ENCODE results near the gene ZNF10. TPM values are rescaled to one million over a fixed set of nuclear protein-coding genes. Genes with fewer than 3 reads are reported as not detected.
A peak's percentile ranks its signal among the peaks of the same experiment; 100 is the strongest.

Gene ZNF10
- total RNA-seq, 2 experiments from 2014 or later, result 8.1 to 8.5 TPM

DNA sequence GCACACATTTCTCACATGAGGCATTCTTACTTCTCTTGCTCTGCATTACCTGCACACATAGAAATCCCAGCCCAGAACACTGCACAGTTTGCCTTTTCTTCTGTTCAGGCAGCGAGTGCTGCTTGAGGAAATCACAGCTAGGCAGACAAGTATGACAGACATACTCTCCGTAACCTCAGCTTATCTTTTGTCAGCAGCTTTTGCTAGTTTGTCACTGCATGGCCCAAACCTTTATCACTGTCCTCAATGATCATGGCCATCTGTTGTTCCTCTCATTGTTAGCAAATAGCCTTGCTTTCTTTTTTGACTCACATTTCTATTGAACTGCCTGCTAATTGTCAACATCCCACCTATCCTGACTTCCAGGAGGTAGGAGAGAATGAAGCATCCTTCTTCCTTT is 5.3 kb downstream of the ZNF10 start:
- Mint-ChIP-seq H3K27me3 (ENCODE audit: low read depth) (no peaks in the 10 kb centered on the region), H3K9me3 (ENCODE audit: insufficient read depth) (peaks cover 58% of the 10 kb centered on the region), H3K27ac (no peak overlapping the region), H3K36me3 (ENCODE audit: low read depth) (peaks cover 81% of the 10 kb centered on the region), H3K4me3 (no peak overlapping the region), H3K4me1 (ENCODE audit: low read depth) (peaks cover 9% of the 10 kb centered on the region)
- ATAC-seq, result no peak
- no peak for DNase-seq
- POLR2A ChIA-PET, result no interaction called here
- CTCF ChIA-PET, result no interaction called here

DNA sequence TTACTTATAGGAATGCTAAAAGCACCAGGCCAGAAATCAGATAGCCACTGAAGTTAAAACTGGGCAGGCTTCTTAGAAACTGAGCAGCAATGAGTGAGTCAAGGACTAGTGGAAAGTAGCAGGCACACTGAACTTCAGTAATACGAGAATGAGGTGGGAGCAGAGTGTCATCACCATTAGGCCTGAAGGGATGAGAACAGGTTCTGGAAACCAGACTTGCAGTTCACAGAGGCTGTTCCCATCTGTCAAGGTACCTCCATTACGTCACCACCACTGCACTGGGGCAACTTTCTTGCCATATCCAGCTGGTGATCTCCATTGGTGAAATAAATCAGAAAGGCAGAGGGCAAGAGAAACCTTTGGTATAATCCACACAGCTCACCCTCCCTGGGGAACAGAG is 15.6 kb downstream of the ZNF10 start:
- CTCF ChIA-PET, result no interaction called here

DNA sequence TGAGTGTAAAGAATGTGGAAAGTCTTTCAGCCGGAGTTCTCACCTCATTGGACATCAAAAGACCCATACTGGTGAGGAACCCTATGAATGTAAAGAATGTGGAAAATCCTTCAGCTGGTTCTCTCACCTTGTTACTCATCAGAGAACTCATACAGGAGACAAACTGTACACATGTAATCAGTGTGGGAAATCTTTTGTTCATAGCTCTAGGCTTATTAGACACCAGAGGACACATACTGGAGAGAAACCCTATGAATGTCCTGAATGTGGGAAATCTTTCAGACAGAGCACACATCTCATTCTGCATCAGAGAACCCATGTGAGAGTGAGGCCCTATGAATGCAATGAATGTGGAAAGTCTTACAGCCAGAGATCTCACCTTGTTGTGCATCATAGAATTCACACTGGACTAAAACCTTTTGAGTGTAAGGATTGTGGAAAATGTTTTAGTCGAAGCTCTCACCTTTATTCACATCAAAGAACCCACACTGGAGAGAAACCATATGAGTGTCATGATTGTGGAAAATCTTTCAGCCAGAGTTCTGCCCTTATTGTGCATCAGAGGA is 25.8 kb downstream of the ZNF10 start:
- Mint-ChIP-seq H3K27me3 (ENCODE audit: low read depth) (no peaks in the 10 kb centered on the region), H3K9me3 (ENCODE audit: insufficient read depth) (peaks cover 58% of the 10 kb centered on the region), H3K27ac (no peak overlapping the region), H3K36me3 (ENCODE audit: low read depth) (peaks cover 59% of the 10 kb centered on the region), H3K4me1 (ENCODE audit: low read depth) (no peaks in the 10 kb centered on the region), H3K4me3 (no peak overlapping the region)
- POLR2A ChIA-PET, result no interaction called here
- ATAC-seq (no peak), DNase-seq (no peak)
- CTCF ChIA-PET, result no interaction called here

More for the DNA sequence above, 15.6 kb downstream of the ZNF10 start:
- no peak for ATAC-seq
- POLR2A ChIA-PET, result no interaction called here
- DNase-seq, result no peak
- Mint-ChIP-seq H3K27me3 (ENCODE audit: low read depth) (no peaks in the 10 kb centered on the region), H3K9me3 (ENCODE audit: insufficient read depth) (peaks cover 36% of the 10 kb centered on the region), H3K4me3 (no peak overlapping the region), H3K27ac (no peak overlapping the region), H3K4me1 (ENCODE audit: low read depth) (no peaks in the 10 kb centered on the region), H3K36me3 (ENCODE audit: low read depth) (peaks cover 68% of the 10 kb centered on the region)

DNA sequence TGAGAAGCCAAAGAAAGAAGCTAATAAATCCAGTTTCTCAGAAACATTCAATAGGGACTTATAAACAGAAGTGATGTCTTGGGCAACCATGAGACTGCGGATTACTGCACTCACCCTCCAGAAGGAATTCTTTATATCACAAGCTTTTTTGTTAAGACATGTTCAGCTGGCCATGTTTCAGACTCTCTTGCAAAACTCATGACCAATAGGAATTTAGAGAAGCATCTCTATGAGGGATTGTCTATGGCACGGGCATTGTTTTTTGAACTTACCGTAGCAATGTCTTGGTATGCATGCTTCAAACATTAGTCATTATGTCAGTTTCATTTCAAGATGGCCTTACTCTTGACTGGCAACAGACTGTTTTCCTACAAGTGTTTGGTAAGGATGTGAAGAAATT is 35.3 kb downstream of the ZNF10 start:
- CTCF ChIA-PET, result no interaction called here
- DNase-seq (no peak), ATAC-seq (no peak)
- Mint-ChIP-seq H3K27me3 (ENCODE audit: low read depth) (no peaks in the 10 kb centered on the region), H3K36me3 (ENCODE audit: low read depth) (no peaks in the 10 kb centered on the region), H3K4me1 (ENCODE audit: low read depth) (no peaks in the 10 kb centered on the region), H3K4me3 (no peak overlapping the region), H3K27ac (no peak overlapping the region), H3K9me3 (ENCODE audit: insufficient read depth) (peaks cover 34% of the 10 kb centered on the region)
- POLR2A ChIA-PET, result no interaction called here

DNA sequence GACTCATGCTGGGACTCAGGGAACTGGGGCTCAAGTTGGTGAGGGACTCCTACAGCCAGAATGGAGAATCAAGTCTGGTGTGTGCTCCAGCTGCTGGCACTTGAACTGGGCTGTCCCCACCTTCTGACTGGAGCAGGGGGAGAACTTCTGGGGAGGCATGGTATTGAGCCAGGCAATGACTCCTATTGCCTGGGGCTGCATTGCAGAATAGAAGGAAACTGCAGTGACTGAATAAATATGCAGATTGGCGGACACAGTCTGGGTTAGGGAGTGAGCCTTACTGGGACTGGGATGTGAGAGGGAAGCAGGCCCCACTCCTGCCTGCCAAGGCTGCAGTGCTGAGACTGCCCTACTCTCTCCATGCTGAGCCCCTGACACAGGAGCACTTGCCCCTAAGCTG is 42.1 kb downstream of the ZNF10 start:
- DNase-seq (no peak), ATAC-seq (no peak)
- Mint-ChIP-seq H3K27me3 (ENCODE audit: low read depth) (no peaks in the 10 kb centered on the region), H3K4me1 (ENCODE audit: low read depth) (no peaks in the 10 kb centered on the region), H3K27ac (no peak overlapping the region), H3K36me3 (ENCODE audit: low read depth) (peaks cover 2% of the 10 kb centered on the region), H3K9me3 (ENCODE audit: insufficient read depth) (peaks cover 50% of the 10 kb centered on the region), H3K4me3 (no peak overlapping the region)
- POLR2A ChIA-PET, result no interaction called here
- CTCF ChIA-PET, result no interaction called here

DNA sequence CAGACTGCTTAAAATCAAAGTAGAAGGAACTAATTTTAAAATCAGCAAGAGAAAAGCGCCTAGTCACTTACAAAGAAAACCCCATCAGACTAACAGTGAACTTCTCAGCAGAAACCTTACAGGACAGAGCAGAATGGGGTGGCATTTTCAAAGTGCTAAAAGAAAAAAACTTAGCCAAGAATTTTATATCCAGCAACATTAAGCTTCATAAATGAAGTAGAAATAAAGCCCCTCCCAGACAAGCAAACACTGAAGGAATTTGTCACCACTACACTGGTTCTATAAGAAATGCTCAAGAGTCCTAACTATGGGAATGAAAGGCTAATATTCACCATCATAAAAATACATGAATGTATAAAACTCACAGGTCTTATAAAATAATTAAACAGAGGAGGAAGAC is 44.5 kb downstream of the ZNF10 start:
- no peak for ATAC-seq
- Mint-ChIP-seq H3K9me3 (ENCODE audit: insufficient read depth) (peaks cover 51% of the 10 kb centered on the region), H3K36me3 (ENCODE audit: low read depth) (peaks cover 10% of the 10 kb centered on the region), H3K4me3 (no peak overlapping the region), H3K27me3 (ENCODE audit: low read depth) (no peaks in the 10 kb centered on the region), H3K4me1 (ENCODE audit: low read depth) (no peaks in the 10 kb centered on the region), H3K27ac (no peak overlapping the region)
- CTCF ChIA-PET, result no interaction called here
- POLR2A ChIA-PET, result no interaction called here
- no peak for DNase-seq

DNA sequence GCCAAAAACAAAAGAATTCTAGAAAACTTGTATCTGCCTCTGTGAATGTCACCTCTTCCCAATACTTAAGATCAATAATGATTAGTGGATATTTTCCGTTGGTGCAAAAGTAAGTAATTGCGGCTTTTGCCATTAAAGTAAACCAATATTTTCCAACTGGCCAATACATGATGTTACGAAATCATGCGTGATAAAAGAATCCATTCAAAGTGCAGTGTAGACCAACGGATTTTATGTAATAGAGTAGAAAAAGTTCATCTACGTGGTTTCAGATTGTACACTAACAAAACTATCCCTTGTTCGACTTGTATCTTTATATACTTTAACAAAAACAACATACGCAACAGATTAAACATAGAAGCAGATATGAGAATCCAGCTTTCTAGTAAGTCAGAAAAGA is 50.2 kb downstream of the ZNF10 start:
- ATAC-seq, result no peak
- CTCF ChIA-PET, result interaction anchor here (0.7 to 1.7 kb wide), 7 partner anchors 23 to 194 kb away, joined by 3 to 6 read pairs (median 4); no protein-coding TSS in a partner anchor
- no peak overlapping the region for H3K27ac Mint-ChIP-seq
- DNase-seq, result no peak
- peak overlapping the region; percentile 20 for H3K4me3 Mint-ChIP-seq
- peaks cover 32% of the 10 kb centered on the region for H3K9me3 Mint-ChIP-seq (ENCODE audit: insufficient read depth)
- POLR2A ChIA-PET, result interaction anchor here (0.7 to 1.4 kb wide), 4 partner anchors 50 to 225 kb away, joined by 3 to 6 read pairs (median 5); partner anchors contain the start of genes ZNF10, ZNF26, ZNF605 and ZNF891
- peaks cover 15% of the 10 kb centered on the region for H3K4me1 Mint-ChIP-seq (ENCODE audit: low read depth)
- H3K36me3 Mint-ChIP-seq (ENCODE audit: low read depth), result peaks cover 59% of the 10 kb centered on the region
- no peaks in the 10 kb centered on the region for H3K27me3 Mint-ChIP-seq (ENCODE audit: low read depth)

DNA sequence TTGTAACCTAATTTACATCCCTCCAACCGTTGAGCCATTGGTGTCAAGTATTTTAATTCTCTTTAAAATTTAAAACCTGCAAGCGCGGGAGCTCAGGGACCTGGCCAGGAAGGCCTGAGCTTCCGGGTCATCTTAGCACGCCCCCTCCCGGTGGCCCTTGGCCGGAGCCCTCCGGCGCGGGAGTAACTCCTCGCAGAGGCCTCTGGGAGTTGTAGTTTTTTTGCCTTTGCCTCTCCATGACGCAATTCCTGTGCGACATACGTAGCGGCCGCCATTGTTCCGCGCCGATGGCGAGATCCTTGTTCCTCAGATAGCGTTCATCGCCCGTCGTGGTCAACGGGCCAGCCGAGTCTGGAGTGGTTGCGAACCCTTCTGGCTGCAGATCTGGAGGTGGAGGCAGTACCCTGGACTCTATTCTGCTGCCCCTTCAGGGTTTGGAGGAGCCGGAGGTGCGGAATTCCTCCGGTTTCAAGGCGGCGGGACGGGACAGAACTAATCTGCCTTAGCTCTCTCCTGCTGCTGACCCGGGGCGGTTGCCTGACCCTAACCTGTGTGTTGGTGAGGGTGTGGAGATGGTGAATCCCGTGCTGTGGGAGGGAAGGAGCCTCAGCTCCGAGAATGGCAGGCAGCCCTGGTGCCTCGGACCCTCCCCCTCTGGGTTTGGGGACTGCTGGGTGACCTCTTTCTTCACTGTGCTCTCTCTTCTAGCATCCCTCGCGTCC is 51.0 kb downstream of the ZNF10 start, which contains the start of gene ZNF268:
ZNF268 (plus strand) TSS at position 258 of the 722 bp plus-strand sequence. CDS start 503 bp downstream, outside the sequence.
- POLR2A ChIA-PET, result interaction anchor here (0.7 to 2.0 kb wide), 6 partner anchors 9 to 225 kb away, joined by 3 to 6 read pairs (median 4); partner anchors contain the start of genes ZNF10, ZNF26, ZNF605 and ZNF891
- Mint-ChIP-seq H3K27me3 (ENCODE audit: low read depth) (no peaks in the 10 kb centered on the region), H3K4me3 (peak within 1 kb of the TSS; percentile 92), H3K27ac (peak within 1 kb of the TSS; percentile 93), H3K4me1 (ENCODE audit: low read depth) (peaks cover 15% of the 10 kb centered on the region), H3K36me3 (ENCODE audit: low read depth) (peaks cover 66% of the 10 kb centered on the region), H3K9me3 (ENCODE audit: insufficient read depth) (peaks cover 25% of the 10 kb centered on the region)
- DNase-seq, result peak; percentile 95
- peak; percentile 92 for ATAC-seq
- CTCF ChIA-PET, result interaction anchor here (0.7 to 1.7 kb wide), 7 partner anchors 24 to 194 kb away, joined by 3 to 6 read pairs (median 4); no protein-coding TSS in a partner anchor

DNA sequence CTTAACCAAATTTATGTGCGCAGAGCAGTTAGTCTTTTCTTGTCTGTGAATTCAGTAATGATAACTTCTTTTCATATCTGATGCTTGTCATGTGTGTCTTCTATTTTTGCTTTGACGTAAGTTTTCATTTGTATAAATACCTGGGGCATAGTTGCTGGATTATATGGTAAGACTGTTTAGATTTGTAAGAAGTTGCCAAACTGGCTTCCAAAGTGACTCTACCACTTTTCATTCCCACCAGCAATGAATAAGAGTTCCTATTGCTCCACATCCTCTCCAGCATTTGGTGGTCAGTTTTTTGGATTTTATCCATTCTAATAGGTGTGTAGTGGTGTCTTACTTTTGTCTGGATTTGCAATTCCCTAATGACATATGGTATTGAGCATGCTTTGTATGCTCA is 59.7 kb downstream of the ZNF10 start:
- H3K4me1 Mint-ChIP-seq (ENCODE audit: low read depth), result no peaks in the 10 kb centered on the region
- no peak overlapping the region for H3K4me3 Mint-ChIP-seq
- H3K9me3 Mint-ChIP-seq (ENCODE audit: insufficient read depth), result peaks cover 65% of the 10 kb centered on the region
- peaks cover 99% of the 10 kb centered on the region for H3K36me3 Mint-ChIP-seq (ENCODE audit: low read depth)
- CTCF ChIA-PET, result interaction anchor here (1.0 kb wide), 1 partner anchor 286 kb away, joined by 3 read pairs; no protein-coding TSS in a partner anchor
- DNase-seq, result no peak
- H3K27ac Mint-ChIP-seq, result no peak overlapping the region
- no peak for ATAC-seq
- H3K27me3 Mint-ChIP-seq (ENCODE audit: low read depth), result no peaks in the 10 kb centered on the region
- POLR2A ChIA-PET, result interaction anchor here (1.0 kb wide), 1 partner anchor 9 kb away, joined by 4 read pairs; the partner anchor contains the start of gene ZNF268

DNA sequence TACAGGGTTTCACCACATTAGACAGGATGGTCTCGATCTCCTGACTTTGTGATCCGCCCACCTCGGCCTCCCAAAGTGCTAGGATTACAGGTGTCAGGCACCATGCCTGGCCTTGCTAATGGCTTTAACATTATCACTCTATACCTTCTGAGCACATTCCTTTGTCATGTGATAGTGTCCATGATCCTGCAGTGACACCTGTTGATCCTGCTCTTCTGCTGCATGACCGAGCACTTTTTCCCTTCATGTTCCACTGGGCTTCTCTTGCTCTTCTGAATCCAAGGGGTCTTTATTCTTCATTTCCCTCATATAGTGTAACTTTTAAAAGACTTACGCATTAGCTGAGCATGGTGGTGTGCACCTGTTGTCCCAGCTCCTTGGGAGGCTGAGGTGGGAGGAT is 62.4 kb downstream of the ZNF10 start:
- Mint-ChIP-seq H3K4me3 (no peak overlapping the region), H3K27me3 (ENCODE audit: low read depth) (no peaks in the 10 kb centered on the region), H3K27ac (no peak overlapping the region), H3K36me3 (ENCODE audit: low read depth) (peaks cover 86% of the 10 kb centered on the region), H3K9me3 (ENCODE audit: insufficient read depth) (peaks cover 61% of the 10 kb centered on the region), H3K4me1 (ENCODE audit: low read depth) (no peaks in the 10 kb centered on the region)
- DNase-seq, result no peak
- CTCF ChIA-PET, result no interaction called here
- POLR2A ChIA-PET, result no interaction called here
- ATAC-seq, result no peak

DNA sequence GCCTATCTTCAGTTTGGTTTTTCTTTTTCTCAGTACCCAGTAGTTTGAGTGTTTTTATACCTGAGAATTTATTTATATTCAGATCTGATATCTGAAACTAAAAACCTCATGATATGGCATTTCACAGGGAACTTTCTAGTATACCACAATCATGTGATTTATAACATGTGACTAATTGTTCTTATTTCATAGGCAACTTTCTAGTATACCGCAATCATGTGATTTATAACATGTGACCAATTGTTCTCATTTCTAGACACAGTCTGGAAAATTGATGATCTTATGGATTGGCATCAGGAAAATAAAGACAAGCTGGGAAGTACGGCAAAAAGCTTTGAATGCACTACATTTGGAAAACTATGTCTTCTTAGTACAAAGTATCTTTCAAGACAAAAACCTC is 71.5 kb downstream of the ZNF10 start:
- no peak overlapping the region for H3K27ac Mint-ChIP-seq
- POLR2A ChIA-PET, result no interaction called here
- DNase-seq (no peak), ATAC-seq (no peak)
- CTCF ChIA-PET, result no interaction called here
- H3K4me1 Mint-ChIP-seq (ENCODE audit: low read depth), result no peaks in the 10 kb centered on the region
- no peaks in the 10 kb centered on the region for H3K27me3 Mint-ChIP-seq (ENCODE audit: low read depth)
- peaks cover 65% of the 10 kb centered on the region for H3K36me3 Mint-ChIP-seq (ENCODE audit: low read depth)
- H3K9me3 Mint-ChIP-seq (ENCODE audit: insufficient read depth), result peaks cover 61% of the 10 kb centered on the region
- H3K4me3 Mint-ChIP-seq, result no peak overlapping the region

DNA sequence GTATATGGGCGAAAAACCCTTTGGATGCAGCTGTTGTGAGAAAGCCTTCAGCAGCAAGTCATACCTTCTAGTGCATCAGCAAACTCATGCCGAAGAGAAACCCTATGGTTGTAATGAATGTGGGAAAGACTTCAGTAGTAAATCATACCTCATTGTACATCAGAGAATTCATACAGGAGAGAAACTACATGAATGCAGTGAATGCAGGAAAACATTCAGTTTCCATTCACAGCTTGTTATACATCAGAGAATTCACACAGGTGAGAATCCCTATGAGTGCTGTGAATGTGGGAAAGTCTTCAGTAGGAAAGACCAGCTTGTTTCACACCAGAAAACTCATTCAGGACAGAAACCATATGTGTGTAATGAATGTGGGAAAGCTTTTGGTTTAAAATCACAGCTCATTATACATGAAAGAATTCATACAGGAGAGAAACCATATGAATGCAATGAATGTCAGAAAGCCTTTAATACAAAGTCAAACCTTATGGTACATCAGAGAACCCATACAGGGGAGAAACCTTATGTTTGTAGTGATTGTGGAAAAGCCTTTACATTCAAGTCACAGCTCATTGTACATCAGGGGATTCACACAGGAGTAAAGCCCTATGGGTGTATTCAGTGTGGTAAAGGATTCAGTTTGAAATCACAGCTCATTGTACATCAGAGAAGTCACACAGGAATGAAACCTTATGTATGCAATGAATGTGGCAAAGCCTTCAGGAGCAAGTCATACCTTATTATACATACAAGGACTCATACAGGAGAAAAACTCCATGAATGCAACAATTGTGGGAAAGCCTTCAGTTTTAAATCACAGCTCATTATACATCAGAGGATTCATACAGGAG is 72.3 kb downstream of the ZNF10 start:
- DNase-seq (no peak), ATAC-seq (no peak)
- Mint-ChIP-seq H3K27ac (no peak overlapping the region), H3K9me3 (ENCODE audit: insufficient read depth) (peaks cover 66% of the 10 kb centered on the region), H3K4me1 (ENCODE audit: low read depth) (no peaks in the 10 kb centered on the region), H3K4me3 (no peak overlapping the region), H3K27me3 (ENCODE audit: low read depth) (no peaks in the 10 kb centered on the region), H3K36me3 (ENCODE audit: low read depth) (peaks cover 63% of the 10 kb centered on the region)
- CTCF ChIA-PET, result no interaction called here
- POLR2A ChIA-PET, result no interaction called here

Data from activated CD8-positive, alpha-beta T cell treated with anti-CD3 and anti-CD28 coated beads, Interleukin-2, amount 10 ng/mL, durations not matched to agents 7 days and 5 days (primary cell).